Myocyte (in vitro differentiated cells): ENCODE results near the gene ITGB5. TPM values are rescaled to one million over a fixed set of nuclear protein-coding genes. Genes with fewer than 3 reads are reported as not detected.

ENCODE experiments used
- DNase-seq: peaks from one replicate; pipeline ENCODE4 v3.0.0-alpha.2; 2012; ENCODE audit warnings: low read depth
- polyA plus RNA-seq: library from polyadenylated mRNA; unstranded; fragments of >200 nt; gene quantifications from one replicate; pipeline ENCODE4 v1.2.1, GENCODE V29; 2012; ENCODE audit warnings: missing spikeins
- total RNA-seq: library from RNA; depleted of rRNA; stranded (reverse); fragments of >200 nt; gene quantifications from 2 replicates; pipeline ENCODE4 v1.2.3, GENCODE V29; 2014

Gene ITGB5, protein sequence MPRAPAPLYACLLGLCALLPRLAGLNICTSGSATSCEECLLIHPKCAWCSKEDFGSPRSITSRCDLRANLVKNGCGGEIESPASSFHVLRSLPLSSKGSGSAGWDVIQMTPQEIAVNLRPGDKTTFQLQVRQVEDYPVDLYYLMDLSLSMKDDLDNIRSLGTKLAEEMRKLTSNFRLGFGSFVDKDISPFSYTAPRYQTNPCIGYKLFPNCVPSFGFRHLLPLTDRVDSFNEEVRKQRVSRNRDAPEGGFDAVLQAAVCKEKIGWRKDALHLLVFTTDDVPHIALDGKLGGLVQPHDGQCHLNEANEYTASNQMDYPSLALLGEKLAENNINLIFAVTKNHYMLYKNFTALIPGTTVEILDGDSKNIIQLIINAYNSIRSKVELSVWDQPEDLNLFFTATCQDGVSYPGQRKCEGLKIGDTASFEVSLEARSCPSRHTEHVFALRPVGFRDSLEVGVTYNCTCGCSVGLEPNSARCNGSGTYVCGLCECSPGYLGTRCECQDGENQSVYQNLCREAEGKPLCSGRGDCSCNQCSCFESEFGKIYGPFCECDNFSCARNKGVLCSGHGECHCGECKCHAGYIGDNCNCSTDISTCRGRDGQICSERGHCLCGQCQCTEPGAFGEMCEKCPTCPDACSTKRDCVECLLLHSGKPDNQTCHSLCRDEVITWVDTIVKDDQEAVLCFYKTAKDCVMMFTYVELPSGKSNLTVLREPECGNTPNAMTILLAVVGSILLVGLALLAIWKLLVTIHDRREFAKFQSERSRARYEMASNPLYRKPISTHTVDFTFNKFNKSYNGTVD
- 203 and 258 TPM in 2 replicates for total RNA-seq
- polyA plus RNA-seq, result 762 TPM

DNA sequence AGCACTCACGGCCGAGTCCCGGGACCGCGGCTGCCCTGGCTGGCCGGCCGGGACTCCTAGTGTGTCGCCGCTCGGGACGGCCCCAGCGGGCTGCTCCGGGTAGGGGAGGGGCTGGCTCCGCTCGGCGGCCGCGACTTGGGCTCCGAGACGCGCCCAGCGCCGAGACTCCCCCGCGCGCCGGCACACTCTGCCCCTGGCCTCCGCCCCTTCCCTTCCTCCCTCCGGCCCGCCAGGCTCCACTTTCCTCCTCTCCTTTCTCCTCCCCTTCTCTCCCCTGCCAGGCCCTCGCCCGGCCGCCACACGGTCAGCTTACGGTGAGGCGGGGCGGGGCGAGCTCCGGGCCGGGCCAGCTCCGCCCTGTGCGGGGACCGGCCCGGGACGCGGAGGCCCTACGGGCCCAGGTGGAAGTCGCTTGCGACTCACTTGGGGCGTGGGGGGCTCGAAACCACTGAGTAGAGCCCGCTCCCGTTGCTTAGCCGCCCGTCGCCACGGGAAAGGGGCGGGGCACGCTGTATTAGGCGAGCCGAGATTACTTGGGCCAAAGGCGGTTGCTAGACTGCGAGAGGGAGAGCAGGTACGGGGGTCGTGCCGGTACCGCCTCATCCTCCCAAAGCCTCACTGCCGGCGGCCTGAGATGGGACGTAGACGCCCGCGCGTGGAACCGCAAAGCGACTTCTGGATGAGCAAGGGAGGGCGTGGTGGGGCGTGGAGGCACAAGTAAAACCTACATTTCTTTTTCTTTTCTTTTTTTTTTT lies at the start of gene ITGB5:
TSS of gene ITGB5 (minus strand) at position 189 of the 755 bp plus-strand sequence. CDS start 365 bp downstream, outside the sequence.
- peak; percentile 87 for DNase-seq

DNA sequence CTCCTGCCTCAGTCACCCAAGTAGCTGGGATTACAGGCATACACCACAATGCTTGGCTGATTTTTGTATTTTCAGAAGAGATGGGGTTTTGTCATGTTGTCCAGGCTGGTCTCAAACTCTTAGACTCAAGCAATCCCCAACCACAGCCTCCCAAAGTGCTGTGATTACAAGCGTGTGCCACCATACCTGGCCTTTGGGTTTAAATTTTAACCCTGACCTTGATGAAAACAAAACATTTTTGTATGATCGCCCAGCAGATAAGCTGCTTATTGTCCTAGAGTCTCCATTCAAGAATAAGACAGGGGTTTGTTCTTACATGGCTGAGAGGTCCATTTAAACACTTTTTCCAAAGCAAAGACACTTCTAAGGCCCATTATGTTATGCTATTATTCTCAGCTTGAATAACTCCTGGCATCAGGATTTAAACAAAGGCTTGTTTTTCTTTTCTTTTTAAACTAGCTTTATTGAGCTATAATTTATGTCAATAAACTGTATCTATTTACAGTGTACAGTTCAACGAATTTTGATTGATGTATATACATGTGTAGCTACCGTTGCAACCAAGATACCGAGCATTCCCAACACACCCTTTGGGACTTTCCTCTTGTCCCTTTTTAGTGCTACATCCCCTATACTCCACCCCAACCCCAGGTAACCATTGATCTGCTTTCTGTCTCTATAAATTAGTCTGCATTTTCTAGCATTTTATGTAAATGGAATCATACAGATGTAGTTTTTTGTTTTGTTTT lies 48.8 kb upstream of the ITGB5 start:
- no peak for DNase-seq

DNA sequence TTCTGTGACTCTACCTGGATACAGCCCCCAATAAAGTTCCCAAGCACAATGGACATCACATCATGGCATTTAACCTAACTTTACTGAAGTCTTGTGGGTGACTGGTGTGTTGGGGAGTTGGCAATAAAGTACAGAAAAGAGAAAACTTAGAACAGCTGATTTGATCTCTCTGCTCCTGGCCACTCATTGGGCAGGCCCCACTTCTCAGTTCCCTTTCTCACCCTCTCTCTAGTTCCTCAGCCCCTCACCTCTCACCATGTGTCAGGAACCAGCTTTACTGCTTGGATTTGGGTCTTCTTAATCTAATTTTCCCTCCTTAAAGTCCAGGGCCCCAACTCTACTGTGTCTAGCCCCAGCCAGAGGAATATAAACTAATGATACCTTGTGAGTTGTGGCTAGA lies 48.1 kb upstream of the ITGB5 start:
- no peak for DNase-seq

DNA sequence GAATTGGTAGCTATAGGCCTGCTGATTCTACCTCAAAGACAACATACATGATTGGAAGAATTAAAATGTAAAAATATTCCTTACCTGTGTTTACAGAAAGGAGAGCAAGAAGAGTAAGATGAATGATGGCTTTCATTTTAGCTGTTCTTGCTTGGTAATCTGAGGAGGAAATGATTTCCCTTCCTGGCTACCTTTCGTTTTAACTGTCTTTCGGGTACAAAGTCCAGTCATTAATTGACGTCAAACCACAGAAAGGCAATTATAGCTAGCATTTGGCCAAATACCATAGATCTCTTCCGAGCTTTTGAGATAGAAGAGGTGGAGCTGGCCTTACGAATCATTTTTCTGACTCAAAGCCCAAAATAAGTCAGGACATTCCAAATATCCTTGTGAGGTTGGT lies 47.4 kb upstream of the ITGB5 start, which contains the start of gene MUC13:
TSS of gene MUC13 (minus strand) at position 175 of the 400 bp plus-strand sequence. CDS start at position 136, 39 bp downstream.
- no peak for DNase-seq

DNA sequence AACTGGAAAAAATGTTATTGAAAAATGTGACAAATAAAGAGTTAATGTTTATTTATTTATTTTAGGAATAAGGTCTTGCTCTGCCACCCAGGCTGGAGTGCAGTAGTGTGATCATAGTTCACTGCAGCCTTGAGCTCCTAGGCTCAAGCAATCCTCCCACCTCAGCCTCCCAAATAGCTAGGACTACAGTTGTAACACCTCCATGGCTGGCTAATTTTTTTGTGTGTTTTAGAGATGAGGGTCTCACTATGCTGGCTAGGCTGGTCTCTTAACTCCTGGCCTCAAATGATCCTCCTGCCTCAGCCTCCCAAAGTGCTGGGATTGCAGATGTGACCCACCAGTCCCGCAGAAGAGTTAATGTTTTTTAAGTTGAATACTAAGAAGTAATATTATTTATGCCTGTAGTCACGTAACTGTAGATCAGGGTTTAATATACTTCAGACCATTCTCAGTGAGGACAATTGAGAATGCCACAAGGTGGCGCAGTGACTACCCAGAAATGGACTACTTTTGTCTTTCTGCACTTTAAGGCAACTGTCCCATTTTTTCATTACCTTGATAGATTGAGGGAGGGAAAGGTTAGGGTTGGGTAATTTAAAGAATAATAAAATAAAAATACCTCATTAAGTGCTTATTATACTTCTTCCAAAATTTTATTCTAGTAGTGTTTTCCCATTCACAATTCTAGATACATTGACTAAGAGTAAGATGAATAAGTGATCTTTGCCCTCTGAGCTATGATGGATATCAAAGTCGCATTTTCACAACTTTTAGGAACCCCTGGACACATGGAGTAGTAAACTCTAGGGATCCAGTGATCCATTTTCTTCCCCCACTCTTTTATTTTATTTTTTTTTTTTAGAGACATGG lies 41.4 kb upstream of the ITGB5 start:
- DNase-seq, result peak; percentile 75

DNA sequence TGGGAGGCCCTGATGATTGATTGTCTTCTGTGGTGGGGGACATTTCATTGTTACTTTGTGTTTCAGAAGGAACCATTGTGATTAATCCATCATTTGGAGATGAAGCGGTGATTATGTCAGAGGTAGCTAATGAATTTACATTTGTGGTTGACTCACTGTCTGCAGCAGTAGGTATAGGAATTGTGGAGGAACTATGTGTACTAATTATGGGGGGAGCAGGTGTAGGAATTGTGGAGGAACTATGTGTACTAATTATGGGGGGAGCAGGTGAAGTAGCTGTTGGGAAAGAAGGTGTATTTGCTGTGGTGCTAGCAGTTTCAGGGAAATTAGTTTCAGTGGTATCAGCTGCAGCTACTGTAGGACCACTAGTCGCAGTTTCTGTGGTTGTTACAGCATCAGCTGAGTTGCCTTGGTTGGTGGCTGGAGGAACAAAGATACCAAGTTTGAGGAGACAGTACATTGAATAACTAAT lies 40.4 kb upstream of the ITGB5 start:
- no peak for DNase-seq

DNA sequence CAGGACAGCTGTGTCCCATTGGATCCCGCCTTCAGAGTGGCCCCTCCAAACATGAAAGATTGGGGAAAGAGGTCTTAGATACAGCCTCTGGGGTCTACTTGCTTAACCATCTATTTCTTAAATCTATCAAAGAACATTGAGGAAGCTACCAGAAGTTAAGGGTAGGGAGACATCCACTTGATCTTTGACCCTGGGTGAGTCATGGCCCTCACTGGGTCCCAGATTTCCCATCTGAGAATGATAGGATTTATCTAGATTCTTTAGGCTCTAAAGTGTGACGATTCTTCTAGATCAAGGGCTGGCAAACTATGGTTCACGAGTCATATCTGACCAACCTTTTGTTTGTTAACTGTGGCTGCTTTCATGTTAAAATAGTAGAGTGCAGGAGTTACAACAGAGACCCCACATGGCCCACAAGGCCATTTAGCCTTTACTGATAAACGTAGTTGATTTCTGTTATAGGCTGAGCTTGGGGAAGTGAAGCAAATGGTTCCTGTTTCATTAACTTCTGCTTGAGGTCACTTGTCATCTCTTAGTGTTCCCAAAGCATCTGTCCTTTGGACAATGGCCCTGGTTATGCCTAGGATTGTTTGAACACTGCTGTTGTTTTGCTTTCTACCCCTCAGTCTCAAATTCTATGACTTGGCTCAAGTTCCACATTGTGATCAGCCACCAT lies 39.4 kb upstream of the ITGB5 start:
- no peak for DNase-seq

DNA sequence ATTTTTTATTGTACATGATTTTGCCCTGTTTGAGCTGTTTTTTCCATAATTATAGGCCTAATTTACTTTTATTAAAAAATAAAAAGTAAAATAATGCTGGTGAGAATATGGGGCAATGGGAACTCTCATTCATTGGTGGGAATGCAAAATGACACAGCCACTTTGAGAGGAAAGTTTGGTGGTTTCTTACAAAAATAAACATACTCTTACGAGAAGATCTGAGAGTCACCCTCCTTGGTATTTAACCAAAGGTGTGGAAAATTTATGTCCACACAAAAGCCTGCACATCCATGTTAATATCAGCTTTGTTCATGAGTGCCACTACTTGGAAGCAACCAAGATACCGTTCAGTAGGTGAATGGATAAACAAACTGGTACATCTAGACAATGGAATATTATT lies 37.6 kb upstream of the ITGB5 start:
- DNase-seq, result no peak

DNA sequence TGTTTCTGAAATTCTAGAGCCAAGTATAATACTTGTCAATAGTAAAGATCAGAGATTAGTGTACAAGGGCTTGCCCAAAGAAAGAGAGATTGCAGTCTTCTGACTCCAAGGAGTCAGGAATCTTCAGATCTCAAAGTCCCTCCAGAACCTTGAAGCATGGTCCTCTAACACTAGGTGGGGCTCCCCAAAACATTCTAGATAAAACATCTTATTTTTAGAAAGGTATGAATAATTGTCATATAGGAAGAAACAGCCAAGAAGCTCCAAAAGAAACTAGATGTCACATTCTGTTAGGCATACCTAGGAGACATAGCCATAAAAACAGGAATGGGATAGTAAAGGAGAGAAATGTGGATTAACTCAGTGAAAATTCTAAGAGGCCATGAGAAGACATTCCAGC lies 36.7 kb upstream of the ITGB5 start:
- no peak for DNase-seq

DNA sequence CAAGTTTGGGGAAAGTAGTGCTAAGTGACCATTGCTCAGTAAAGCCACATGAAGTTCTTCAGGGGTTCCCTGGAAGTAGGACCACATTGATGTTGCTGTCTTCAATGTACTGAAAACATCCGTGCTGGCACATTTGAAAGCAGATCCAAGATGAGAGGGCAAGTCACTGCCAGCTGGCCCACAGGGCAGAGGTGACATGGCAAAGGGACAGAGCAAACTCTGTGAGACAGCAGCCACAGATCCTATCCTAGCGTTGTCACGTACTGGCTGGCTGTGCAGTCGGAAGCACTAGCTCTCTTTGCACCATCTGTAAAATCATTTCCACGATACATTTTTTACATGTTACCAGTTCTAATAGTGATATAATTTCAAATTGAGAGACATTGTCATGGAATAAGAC lies 33.6 kb upstream of the ITGB5 start:
- DNase-seq, result no peak

DNA sequence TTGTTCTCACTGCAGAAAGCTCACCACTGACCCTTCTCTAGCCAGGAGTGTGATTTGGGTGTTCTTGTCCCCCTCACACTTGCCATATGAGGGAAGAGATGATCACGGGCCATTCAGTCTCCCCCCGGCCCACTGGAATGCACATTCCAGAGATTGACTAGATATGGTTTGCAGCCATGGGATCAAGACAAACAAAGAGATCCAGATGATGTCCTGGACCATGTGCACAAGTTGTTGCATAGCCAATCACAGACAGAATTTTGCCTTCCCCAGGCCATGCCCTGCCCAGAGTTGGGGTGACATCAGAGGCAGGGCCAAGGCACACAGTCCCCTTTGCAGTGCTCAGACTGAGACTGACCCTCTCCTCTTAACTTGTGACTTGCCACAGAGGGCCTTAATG lies 32.6 kb upstream of the ITGB5 start:
- DNase-seq, result no peak

DNA sequence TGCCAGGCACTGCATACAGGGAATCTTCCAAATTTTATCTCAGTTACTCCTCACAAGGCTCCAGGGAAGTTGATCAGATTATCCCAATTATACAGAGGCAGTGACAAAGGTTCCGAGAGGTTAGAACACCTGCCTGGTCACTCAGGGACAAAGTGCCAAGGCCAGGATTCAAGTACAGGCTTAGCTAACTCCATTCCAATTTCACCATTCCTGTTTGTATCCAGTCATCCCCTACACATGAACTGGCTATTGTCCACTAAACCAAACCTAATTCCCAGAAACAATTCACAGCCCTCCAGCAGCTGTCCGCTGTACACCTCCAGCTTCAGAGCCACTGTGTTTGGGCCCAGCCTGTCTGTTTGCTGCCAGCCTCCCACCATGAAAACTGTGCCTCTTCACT lies 31.4 kb upstream of the ITGB5 start:
- DNase-seq, result no peak

DNA sequence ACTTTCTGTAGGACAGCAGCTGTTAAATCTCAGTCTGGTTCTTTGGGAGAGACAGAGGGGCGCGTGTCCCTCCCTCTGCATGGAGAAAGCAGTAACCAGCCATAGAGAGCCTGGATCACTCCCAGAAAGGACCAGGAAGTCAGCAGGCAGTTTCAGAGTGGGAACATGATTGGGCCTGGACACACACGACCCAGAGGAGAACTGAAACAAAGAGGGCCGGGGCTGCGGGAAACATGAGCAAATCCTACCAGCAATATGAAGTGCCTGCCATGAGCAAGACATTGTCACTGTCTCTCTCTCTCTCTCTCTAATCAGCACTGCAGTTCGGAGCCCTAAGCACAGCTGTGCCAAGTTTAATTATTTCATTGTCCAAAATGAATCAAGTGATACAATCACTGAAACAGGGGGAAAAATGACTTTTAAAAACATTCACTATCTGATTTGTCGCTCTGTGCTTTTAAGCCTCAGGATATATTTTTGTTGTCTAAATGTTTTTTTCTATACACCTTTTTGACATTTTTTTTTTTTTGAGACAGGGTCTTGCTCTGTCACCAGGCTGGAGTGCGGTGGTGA lies 29.8 kb upstream of the ITGB5 start:
- DNase-seq, result no peak

DNA sequence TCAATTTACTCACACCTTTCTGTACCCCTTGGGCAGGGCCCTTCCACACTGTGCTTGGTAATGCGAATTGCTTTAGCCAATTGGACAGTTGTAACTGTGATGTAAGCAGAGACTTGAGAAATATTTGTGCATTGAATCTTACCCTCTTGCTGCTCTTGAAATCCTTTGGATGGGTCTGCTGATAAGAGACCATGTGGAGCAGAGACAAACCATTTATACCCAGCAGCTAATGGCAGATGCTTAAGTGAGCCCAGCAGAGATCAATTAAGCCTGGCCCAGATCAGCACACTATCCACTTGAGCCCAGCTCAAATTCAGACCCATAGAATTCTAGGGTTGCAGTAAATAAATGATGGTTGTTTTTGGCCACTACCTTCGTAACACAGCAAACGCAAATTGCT lies 28.1 kb upstream of the ITGB5 start:
- DNase-seq, result no peak

DNA sequence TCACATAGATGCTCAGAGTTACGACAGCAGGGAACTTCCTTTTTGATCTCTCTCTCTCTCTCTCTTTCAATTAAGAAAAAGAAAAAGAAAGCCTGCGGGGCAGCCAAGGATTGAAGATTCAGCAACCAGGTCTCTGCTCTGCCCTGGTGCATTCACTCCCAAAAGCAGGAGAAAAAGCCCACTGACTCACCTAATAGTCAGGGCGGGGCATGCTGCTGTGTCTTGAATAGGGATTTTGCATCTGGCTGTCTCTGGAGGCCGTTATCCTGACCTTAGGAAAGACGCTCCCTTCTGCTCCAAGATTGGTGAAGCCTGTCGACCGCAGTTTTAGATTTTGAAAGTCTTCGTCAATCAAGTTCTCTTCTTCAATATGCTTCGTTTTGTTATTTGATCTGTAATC lies 20.8 kb upstream of the ITGB5 start:
- DNase-seq, result no peak

DNA sequence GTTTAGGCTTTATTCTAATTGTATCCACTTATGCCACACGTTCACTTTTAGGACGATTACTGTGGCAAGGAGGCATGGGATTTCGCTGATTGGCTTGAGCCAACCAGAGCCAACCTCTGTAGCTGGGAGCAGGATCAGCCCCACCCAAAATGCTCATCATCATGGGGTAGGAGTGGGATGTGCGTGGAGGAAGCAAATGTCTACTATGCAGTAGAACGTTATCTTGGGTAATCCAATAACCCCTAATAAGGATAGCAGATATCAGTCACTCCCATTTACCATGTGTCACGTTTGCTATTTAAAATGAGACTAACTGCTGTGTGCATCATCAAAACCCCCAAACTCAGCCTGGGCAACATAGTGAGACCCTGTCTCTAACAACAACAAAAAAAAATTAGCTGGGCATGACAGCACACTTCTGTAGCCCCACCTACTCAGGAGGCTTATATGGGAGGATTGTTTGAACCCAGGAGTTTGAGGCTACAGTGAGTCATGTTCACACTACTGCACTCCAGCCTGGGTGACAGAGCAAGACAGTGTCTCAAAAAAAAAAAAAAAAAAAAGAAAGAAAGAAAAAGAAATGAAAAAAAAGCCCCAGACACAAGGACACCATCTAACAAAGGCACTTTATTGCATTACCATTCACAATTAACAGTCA lies 17.8 kb upstream of the ITGB5 start:
- no peak for DNase-seq

DNA sequence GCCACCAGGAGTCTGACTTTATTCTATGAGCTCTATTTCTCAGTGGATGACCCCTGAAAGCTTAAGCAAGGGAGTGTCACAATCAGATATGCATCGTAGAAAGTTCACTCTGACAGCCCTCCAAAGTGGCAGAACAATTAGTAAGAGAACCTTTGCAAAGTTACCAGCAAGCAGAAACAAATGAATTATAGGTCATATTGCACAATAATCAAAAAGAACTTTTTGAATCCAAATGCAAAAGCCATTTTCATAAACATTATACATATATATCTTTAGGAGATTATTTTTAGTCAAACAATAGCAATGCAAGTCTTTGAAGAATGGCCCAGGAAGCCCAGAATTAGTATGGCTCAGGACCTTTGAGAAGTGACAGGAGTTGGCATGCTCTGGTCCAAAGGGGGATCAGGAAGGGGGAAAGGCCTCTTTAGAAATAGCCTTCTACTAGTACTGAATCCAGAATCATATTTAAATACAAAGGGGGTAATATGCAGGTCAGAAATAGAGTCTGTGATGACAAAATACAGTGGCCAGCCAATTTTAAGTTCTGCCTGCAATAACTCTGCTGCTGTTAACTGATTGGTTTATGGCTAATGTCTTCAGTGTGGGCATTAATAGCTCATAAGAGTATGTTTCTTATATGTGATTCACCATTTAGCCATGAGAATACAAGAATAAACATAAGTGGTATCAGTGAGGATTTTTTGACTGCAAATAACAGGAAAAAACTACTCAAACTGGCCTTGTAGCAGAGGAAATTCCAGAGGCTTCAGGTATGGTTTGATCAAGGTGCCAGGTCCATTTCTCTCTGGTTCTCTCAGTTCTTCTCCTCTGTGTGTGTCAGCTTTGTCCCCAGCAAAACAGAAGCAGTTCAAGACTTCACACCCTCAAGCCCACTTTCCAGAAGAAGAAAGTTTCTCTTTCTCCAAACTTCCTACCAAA lies 17.0 kb upstream of the ITGB5 start:
- DNase-seq, result no peak
